ENCODE data around the gene CEP128.

Gene CEP128

DNA sequence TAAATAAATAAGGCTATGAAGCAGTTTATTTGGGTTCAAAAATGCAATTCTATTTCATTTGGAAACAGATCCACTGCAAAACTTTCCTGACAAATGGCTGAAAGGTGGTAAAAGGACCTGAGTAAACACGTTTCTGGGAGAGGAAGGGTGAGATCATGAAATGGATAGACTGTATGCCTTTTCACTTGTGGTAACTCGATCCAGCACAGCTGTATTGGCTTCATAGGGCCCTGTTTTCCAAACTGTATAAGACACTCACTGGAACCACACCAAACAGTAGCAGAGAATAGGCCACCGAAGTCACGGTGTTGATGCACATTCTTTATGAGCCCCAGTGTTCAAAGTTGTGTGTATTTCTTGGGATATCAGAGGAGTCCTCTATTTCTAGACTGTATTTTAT is 405.1 kb downstream of the CEP128 start:
- TF ChIP-seq, protein P1, sequence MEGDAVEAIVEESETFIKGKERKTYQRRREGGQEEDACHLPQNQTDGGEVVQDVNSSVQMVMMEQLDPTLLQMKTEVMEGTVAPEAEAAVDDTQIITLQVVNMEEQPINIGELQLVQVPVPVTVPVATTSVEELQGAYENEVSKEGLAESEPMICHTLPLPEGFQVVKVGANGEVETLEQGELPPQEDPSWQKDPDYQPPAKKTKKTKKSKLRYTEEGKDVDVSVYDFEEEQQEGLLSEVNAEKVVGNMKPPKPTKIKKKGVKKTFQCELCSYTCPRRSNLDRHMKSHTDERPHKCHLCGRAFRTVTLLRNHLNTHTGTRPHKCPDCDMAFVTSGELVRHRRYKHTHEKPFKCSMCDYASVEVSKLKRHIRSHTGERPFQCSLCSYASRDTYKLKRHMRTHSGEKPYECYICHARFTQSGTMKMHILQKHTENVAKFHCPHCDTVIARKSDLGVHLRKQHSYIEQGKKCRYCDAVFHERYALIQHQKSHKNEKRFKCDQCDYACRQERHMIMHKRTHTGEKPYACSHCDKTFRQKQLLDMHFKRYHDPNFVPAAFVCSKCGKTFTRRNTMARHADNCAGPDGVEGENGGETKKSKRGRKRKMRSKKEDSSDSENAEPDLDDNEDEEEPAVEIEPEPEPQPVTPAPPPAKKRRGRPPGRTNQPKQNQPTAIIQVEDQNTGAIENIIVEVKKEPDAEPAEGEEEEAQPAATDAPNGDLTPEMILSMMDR (IDR thresholded peaks at IDR 0.05), result no peak

DNA sequence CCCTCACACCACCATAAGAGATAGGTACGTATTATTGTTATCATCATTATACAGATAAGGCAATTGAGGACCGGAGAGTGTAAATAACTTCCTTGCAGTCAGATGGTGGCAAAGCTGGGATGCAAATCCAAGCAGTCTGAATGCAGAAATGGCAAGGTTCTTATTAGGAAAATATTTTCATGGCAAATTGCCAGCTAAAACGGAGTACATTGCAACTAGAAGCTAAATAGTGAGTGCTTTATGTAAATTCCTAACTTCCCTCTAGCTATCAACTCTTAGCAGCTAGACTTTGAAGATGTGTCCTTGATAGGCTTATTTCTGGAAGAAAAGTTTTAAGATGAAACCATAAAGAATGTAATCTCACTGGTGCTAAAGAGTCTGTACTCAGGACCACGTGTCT is 406.4 kb downstream of the CEP128 start:
- TF ChIP-seq, protein P1 (IDR thresholded peaks at IDR 0.05), result no peak

DNA sequence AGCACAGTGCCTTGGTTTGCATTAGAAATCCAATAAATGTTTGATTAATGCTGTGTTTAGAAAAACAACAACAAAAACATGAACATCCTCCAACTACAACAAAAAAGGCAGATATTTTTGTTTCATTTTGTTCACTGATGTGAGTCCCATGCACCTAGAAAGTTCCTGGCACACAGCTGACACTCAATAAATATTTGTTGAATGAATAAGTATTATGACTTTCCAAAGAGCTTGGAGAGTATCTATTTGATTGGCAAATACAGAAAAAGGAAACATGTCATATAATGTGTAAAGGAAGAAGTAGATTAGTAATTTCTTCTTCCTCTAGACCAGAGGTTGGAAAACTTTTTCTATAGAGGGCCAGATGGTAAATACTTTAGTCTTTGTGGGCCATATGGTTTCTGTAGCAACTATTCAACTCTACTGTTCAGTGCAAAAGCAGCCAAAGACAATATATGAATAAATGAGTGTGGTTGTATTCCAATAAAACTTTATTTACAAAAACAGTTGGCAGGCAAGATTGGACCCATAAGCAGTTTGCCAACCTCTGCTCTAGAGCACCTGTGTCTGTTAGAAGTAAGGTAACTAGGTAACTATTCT is 417.9 kb downstream of the CEP128 start:
- TF ChIP-seq, protein P1 (IDR thresholded peaks at IDR 0.05), result no peak

DNA sequence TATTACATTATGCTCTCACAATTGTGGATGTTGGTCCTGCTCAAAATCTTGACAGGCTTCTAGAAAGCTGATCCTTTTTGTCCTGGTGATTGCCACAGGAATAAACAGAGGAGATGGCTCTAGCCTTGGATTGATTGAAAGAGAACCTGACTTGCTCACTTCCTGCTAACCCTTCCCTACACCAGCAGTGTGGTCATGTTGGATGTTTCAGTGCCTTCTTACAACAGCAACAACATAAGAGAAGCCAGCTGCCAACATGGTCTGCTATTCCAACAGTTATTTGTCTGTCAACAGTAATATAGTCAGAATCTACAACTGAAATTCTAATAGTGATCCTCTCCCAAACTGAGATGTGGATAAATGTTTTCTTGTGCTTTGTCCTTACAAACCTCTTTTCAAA is 418.6 kb downstream of the CEP128 start:
- TF ChIP-seq, protein P1 (IDR thresholded peaks at IDR 0.05), result no peak

DNA sequence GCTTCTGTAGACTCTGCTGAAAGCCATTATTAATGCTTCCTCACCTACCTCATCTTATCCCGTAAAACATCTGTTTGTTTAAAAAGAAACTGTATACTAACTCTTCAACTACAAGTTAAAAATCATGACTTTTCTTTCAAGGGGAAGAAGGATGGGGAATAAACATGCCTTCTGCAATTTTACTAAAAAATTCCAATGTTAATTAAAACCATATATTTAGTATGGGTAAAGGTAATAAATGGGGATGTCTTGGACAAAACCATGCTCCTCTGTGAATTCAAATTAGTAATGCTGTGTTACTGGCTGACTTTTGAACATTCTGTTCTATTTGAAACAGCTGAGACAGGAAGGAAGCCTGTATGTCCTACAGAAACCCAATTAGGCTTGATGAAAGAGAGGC is 419.1 kb downstream of the CEP128 start:
- TF ChIP-seq, protein P1 (IDR thresholded peaks at IDR 0.05), result no peak

DNA sequence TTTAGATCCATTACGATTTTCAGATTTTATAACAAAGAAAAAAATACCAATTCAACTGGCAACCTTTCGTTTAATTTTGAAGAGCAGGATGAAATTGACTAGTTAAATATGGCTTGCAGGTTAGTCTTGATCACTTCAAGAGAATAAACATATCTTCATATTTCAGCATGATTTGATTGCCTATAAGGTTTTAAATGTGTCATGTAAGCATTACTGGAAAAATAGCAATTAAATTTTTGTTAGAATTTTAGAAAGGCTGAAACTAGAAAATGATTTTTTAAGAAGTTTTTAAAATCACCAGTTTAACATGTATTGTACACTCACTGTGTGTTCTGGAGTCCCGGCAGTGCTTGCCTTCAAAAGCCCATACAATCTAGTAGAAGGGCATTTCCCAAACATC is 420.1 kb downstream of the CEP128 start:
- TF ChIP-seq, protein P1 (IDR thresholded peaks at IDR 0.05), result no peak

DNA sequence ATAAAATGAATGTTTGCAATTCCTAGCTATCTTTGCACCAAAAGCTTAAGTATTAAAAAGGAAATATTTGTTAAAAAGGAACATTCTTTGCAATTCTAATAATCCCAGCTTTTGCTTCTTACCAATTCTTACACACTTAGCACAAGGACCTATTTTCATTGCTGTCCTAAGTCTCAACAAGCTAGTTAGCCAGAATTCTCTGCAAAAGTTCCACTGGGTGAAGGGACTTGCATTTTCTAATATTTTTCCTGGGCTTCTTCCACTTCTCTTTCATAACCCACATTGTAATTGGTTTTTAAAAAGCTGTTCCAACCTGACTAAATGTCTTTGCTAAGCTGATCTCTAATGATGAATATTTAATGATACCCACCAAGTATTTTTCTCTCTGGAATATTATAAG is 422.5 kb downstream of the CEP128 start:
- TF ChIP-seq, protein P1 (IDR thresholded peaks at IDR 0.05), result no peak

DNA sequence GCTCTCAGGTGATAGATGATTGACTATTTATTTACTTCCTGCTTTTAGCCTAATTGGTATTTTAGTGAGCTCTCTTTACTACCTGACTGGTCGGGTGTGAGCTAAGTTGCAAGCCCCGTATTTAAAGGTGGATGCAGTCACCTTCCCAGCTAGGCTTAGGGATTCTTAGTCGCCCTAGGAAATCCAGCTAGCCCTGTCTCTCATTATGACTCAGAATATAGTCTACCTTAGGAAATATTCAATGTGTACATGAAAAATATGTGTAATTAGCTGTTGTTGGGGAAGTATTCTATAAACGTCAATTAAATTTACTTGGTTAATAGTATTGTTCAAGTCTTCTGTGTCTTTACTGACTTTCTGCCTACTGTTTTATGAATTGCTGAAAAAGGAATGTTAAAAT is 423.4 kb downstream of the CEP128 start:
- TF ChIP-seq, protein P1 (IDR thresholded peaks at IDR 0.05), result no peak

All from LNCAP (cell line).